H1 (cell line): ENCODE data around the gene SAT2.

Source experiments
- BCL11A ChIP-seq, 2 experiments: IDR thresholded peaks; one replicate each; pipeline ENCODE4 v1.6.1; 2011; ENCODE audit warnings: low read depth in 2 of 2, low read length in 2 of 2, mild to moderate bottlenecking in 2 of 2
- CTCF ChIP-seq, 3 experiments: IDR thresholded peaks; 1 replicate in 2 of 3; 2 replicates in 1 of 3; pipeline versions ENCODE4 v1.5.1 to v1.6.1; 2011; ENCODE audit warnings: low read length in 3 of 3, mild to moderate bottlenecking in 3 of 3, inconsistent platforms in 2 of 3, low read depth in 1 of 3, moderate library complexity in 1 of 3; ENCODE audit not compliant: insufficient read depth in 1 of 3; ENCODE audit errors: control extremely low read depth in 1 of 3
- JUND ChIP-seq: IDR thresholded peaks from 2 replicates; pipeline ENCODE4 v1.6.1; 2011; ENCODE audit warnings: mild to moderate bottlenecking, improper control_type of control experiment, low read length
- POLR2AphosphoS5 ChIP-seq: IDR thresholded peaks from 2 replicates; pipeline ENCODE4 v1.6.1; 2011; ENCODE audit warnings: low read depth, low read length
- POU5F1 ChIP-seq: IDR thresholded peaks from 2 replicates; pipeline ENCODE4 v1.6.1; 2011; ENCODE audit warnings: low read depth, mild to moderate bottlenecking, low read length, moderate library complexity
- SRF ChIP-seq: IDR thresholded peaks from 2 replicates; pipeline ENCODE4 v1.6.1; 2011; ENCODE audit warnings: mild to moderate bottlenecking, low read depth, low read length, moderate library complexity
- TAF7 ChIP-seq: optimal IDR thresholded peaks from 2 replicates; pipeline ENCODE3; 2011; ENCODE audit warnings: low read depth, mild to moderate bottlenecking, inconsistent platforms, low read length, moderate library complexity, borderline replicate concordance
- TCF12 ChIP-seq: IDR thresholded peaks from 2 replicates; pipeline ENCODE4 v1.6.1; 2011; ENCODE audit warnings: low read depth, mild to moderate bottlenecking, low read length

- TF ChIP-seq TCF12 (no peak), CTCF (IDR thresholded peaks at IDR 0.05; ENCODE audit: control extremely low read depth in 1 of 3, insufficient read depth in 1 of 3, low read depth in 1 of 3, low read length in 3 of 3) (no peak), POU5F1 (no peak), SRF (no peak), JUND (no peak), POLR2AphosphoS5 (no peak), BCL11A (IDR thresholded peaks at IDR 0.05; ENCODE audit: low read depth in 2 of 2, low read length in 2 of 2) (no peak), TAF7 (no peak)
Observed at GRCh38 chr17:7580604-7581575, 46.7 kb downstream of the SAT2 start.
